ENCODE results near the gene CXCL14.

DNA sequence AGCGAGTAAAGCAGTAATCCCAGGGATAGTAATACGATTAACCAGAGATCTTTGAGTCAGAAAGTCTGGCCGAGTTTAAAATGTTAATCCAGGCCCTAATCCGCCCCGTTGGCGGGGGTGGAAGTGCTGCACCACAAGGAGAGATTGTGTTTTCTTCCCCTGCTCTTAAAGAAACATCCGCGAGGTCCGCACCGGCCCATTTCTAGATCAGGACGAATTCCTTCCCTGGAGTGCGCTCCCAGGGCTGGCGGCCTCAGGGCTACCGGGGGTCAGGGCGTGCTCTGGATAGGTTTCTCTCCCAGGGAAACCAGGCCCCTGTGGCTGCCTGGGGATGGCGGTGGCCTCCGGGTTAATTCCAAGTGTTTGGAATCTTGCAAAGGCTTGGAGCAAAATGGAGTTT, 33.7 kb downstream of the CXCL14 start:
- TF ChIP-seq, protein P1, sequence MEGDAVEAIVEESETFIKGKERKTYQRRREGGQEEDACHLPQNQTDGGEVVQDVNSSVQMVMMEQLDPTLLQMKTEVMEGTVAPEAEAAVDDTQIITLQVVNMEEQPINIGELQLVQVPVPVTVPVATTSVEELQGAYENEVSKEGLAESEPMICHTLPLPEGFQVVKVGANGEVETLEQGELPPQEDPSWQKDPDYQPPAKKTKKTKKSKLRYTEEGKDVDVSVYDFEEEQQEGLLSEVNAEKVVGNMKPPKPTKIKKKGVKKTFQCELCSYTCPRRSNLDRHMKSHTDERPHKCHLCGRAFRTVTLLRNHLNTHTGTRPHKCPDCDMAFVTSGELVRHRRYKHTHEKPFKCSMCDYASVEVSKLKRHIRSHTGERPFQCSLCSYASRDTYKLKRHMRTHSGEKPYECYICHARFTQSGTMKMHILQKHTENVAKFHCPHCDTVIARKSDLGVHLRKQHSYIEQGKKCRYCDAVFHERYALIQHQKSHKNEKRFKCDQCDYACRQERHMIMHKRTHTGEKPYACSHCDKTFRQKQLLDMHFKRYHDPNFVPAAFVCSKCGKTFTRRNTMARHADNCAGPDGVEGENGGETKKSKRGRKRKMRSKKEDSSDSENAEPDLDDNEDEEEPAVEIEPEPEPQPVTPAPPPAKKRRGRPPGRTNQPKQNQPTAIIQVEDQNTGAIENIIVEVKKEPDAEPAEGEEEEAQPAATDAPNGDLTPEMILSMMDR (IDR thresholded peaks at IDR 0.05) = no peak
- TF ChIP-seq POLR2AphosphoS5 (IDR thresholded peaks at IDR 0.05) = no peak
